ENCODE data around the gene PRR5L.

- TF ChIP-seq POLR2A (IDR thresholded peaks at IDR 0.05; ENCODE audit: low read depth, low read length) = no peak
- TF ChIP-seq TAF1 (IDR thresholded peaks at IDR 0.05; ENCODE audit: low read depth, low read length) = no peak
- no peak for TF ChIP-seq SPI1 (IDR thresholded peaks at IDR 0.05; ENCODE audit: low read depth, low read length)
- TF ChIP-seq POLR2AphosphoS5 (IDR thresholded peaks at IDR 0.05; ENCODE audit: low read depth, low read length) = no peak
- TF ChIP-seq POU2F2 (IDR thresholded peaks at IDR 0.05; ENCODE audit: low read depth, low read length) = no peak
These were observed 62.3 kb downstream of the PRR5L start for GRCh38 chr11:36358436-36358835.

Data from GM12891 (cell line).